Measurements from ENCODE around the gene USP15.

GRCh38 chr12:62288328-62288727 lies 28.1 kb downstream of the USP15 start:
- TF ChIP-seq, protein P1, sequence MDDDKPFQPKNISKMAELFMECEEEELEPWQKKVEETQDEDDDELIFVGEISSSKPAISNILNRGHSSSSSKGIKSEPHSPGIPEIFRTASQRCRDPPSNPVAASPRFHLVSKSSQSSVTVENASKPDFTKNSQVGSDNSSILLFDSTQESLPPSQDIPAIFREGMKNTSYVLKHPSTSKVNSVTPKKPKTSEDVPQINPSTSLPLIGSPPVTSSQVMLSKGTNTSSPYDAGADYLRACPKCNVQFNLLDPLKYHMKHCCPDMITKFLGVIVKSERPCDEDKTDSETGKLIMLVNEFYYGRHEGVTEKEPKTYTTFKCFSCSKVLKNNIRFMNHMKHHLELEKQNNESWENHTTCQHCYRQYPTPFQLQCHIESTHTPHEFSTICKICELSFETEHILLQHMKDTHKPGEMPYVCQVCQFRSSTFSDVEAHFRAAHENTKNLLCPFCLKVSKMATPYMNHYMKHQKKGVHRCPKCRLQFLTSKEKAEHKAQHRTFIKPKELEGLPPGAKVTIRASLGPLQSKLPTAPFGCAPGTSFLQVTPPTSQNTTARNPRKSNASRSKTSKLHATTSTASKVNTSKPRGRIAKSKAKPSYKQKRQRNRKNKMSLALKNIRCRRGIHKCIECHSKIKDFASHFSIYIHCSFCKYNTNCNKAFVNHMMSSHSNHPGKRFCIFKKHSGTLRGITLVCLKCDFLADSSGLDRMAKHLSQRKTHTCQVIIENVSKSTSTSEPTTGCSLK (tag by site-specific recombination; IDR thresholded peaks at IDR 0.05), result no peak
- TF ChIP-seq ZNF202 (tag by site-specific recombination; IDR thresholded peaks at IDR 0.05; ENCODE audit: borderline replicate concordance), result no peak
